Measurements from ENCODE around the gene KCTD15.

The KCTD15 gene

DNA sequence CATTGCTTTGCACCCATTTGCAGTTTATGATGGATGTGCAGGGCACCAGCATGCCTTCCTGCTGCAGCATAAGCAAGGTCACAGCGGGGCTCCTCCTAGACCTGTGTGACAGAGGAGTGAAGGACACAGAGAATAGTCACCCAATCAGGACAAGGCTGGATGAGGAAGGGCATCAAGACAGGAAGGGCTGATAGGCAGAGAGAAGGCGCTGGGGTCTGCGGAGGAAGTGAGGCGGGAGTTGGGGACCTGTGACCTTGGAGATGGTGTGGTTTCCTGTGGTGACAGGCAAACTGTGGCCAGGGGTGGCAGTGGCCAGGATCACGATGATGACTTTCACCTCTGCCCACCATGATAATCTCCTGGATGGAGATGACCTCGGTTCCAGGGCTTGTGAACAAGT is 16.4 kb upstream of the KCTD15 start:
- TF ChIP-seq ZBTB7A (IDR thresholded peaks at IDR 0.05; ENCODE audit: low read depth) (no peak), CREB1 (IDR thresholded peaks at IDR 0.05; ENCODE audit: low read depth) (no peak), TCF12 (IDR thresholded peaks at IDR 0.05; ENCODE audit: low read depth) (no peak), RAD21 (IDR thresholded peaks at IDR 0.05; ENCODE audit: low read depth) (no peak)

DNA sequence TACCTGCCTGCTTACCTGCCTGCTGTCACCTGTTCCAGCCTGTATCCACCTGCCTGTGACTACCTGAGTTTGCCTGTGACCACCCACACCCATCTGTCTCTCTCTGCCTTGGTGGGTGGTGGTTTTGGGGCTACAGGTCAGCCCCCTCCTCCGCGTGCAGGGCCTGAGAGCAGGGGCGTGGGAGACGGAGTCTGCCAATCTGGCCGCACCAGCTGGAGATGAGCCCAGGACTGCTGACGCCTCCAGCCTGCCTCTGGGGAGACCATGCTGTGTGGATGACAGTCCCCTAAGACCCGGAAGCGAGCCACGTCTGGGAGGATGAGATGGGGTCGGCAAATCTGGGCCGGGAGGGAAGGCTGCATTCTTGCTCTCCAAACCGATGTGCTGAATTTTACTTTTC is 15.9 kb upstream of the KCTD15 start:
- TF ChIP-seq, protein P1, sequence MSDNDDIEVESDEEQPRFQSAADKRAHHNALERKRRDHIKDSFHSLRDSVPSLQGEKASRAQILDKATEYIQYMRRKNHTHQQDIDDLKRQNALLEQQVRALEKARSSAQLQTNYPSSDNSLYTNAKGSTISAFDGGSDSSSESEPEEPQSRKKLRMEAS (IDR thresholded peaks at IDR 0.05), result no peak

DNA sequence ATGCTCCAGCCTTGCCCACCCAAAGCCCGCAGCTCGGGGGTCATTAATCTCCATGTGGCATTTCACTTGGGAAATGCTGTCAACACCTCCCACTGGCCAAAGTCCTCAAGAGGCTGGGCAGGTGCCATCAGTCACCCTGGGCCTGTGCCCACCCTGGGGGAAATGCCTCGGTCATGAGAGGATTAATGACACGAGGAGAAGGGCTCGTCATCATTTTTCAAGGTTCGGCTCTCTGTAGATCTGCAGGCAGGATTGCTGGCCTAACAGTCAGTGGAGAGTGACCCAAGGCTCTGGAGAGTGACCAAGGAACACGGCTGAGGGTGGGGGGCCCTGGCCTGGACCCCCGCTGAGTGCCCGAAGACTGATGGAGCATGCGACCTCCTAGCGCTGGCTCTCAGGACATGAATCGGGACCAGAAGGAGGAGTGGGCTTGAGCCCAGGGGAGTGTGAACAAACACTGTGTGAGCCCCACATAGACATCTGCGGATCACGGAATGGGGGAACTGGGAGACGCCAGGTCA is 15.2 kb upstream of the KCTD15 start:
- no peak for TF ChIP-seq NFIC (IDR thresholded peaks at IDR 0.05)
- no peak for TF ChIP-seq ZBTB7A (IDR thresholded peaks at IDR 0.05; ENCODE audit: low read depth)
- no peak for TF ChIP-seq TEAD4 (IDR thresholded peaks at IDR 0.05)
- no peak for TF ChIP-seq TAF1 (IDR thresholded peaks at IDR 0.05; ENCODE audit: low read depth)
- TF ChIP-seq, protein P2, sequence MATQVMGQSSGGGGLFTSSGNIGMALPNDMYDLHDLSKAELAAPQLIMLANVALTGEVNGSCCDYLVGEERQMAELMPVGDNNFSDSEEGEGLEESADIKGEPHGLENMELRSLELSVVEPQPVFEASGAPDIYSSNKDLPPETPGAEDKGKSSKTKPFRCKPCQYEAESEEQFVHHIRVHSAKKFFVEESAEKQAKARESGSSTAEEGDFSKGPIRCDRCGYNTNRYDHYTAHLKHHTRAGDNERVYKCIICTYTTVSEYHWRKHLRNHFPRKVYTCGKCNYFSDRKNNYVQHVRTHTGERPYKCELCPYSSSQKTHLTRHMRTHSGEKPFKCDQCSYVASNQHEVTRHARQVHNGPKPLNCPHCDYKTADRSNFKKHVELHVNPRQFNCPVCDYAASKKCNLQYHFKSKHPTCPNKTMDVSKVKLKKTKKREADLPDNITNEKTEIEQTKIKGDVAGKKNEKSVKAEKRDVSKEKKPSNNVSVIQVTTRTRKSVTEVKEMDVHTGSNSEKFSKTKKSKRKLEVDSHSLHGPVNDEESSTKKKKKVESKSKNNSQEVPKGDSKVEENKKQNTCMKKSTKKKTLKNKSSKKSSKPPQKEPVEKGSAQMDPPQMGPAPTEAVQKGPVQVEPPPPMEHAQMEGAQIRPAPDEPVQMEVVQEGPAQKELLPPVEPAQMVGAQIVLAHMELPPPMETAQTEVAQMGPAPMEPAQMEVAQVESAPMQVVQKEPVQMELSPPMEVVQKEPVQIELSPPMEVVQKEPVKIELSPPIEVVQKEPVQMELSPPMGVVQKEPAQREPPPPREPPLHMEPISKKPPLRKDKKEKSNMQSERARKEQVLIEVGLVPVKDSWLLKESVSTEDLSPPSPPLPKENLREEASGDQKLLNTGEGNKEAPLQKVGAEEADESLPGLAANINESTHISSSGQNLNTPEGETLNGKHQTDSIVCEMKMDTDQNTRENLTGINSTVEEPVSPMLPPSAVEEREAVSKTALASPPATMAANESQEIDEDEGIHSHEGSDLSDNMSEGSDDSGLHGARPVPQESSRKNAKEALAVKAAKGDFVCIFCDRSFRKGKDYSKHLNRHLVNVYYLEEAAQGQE (IDR thresholded peaks at IDR 0.05; ENCODE audit: low read depth), result no peak

DNA sequence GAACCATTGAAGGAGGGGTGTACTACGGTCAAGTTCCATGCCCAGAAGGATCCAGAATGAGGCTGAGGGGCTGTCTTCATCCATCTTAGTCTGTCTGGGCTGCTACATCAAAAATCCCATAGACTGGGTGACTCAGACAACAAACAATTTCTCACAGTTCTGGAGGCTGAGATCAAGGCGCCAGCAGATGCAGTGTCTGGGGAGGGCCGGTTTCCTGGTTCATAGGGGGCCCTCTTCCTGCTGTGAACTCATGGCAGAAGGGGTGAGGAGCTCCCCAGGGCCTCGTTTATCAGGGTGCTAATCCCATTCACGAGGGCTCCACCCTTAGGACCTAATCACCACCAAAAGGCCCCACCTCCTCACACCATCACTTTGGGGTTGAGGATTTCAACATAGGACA is 14.7 kb upstream of the KCTD15 start:
- TF ChIP-seq RAD21 (IDR thresholded peaks at IDR 0.05; ENCODE audit: low read depth) (no peak), YY1 (IDR thresholded peaks at IDR 0.05; ENCODE audit: low read depth) (no peak), EGR1 (IDR thresholded peaks at IDR 0.05) (no peak), CREB1 (IDR thresholded peaks at IDR 0.05; ENCODE audit: low read depth) (no peak), EP300 (IDR thresholded peaks at IDR 0.05; ENCODE audit: borderline replicate concordance) (no peak), CEBPB (IDR thresholded peaks at IDR 0.05) (no peak), ZBTB7A (IDR thresholded peaks at IDR 0.05; ENCODE audit: low read depth) (no peak), TAF1 (IDR thresholded peaks at IDR 0.05; ENCODE audit: low read depth) (no peak), FOXM1 (IDR thresholded peaks at IDR 0.05; ENCODE audit: borderline replicate concordance, low read depth) (no peak), TCF12 (IDR thresholded peaks at IDR 0.05; ENCODE audit: low read depth) (no peak), NFIC (IDR thresholded peaks at IDR 0.05) (no peak), TEAD4 (IDR thresholded peaks at IDR 0.05) (no peak)
- TF ChIP-seq, protein P3, sequence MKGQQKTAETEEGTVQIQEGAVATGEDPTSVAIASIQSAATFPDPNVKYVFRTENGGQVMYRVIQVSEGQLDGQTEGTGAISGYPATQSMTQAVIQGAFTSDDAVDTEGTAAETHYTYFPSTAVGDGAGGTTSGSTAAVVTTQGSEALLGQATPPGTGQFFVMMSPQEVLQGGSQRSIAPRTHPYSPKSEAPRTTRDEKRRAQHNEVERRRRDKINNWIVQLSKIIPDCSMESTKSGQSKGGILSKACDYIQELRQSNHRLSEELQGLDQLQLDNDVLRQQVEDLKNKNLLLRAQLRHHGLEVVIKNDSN (IDR thresholded peaks at IDR 0.05), result no peak
- TF ChIP-seq, protein P1 (IDR thresholded peaks at IDR 0.05), result no peak
- TF ChIP-seq, protein P2 (IDR thresholded peaks at IDR 0.05; ENCODE audit: low read depth), result no peak

DNA sequence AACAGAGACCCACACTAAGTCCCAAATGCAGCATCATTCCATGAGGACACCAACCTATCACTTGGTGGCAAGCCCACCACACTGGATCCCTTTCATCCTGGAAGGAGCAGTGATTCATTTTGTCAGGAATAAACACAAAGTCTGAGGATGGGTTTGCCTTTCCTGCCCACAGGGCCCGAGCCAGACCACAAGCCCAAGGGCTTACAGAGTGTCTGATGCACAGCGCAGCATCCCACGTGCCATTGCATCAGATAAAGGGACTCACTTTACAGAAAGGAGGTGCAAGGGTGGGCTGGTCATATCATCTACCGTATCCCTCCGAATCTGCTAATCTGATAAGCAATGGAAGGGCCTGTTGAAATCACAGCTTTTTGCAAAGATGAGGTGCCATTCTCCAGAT is 12.2 kb upstream of the KCTD15 start:
- TF ChIP-seq TAF1 (IDR thresholded peaks at IDR 0.05; ENCODE audit: low read depth) (no peak), EGR1 (IDR thresholded peaks at IDR 0.05) (no peak), TEAD4 (IDR thresholded peaks at IDR 0.05) (no peak), NFIC (IDR thresholded peaks at IDR 0.05) (no peak), ZBTB7A (IDR thresholded peaks at IDR 0.05; ENCODE audit: low read depth) (no peak), TCF12 (IDR thresholded peaks at IDR 0.05; ENCODE audit: low read depth) (no peak), CEBPB (IDR thresholded peaks at IDR 0.05) (no peak), RAD21 (IDR thresholded peaks at IDR 0.05; ENCODE audit: low read depth) (no peak), YY1 (IDR thresholded peaks at IDR 0.05; ENCODE audit: low read depth) (no peak), EP300 (IDR thresholded peaks at IDR 0.05; ENCODE audit: borderline replicate concordance) (no peak), FOXM1 (IDR thresholded peaks at IDR 0.05; ENCODE audit: borderline replicate concordance, low read depth) (no peak), CREB1 (IDR thresholded peaks at IDR 0.05; ENCODE audit: low read depth) (no peak)
- TF ChIP-seq, protein P2 (IDR thresholded peaks at IDR 0.05; ENCODE audit: low read depth), result no peak
- TF ChIP-seq, protein P1 (IDR thresholded peaks at IDR 0.05), result no peak
- TF ChIP-seq, protein P3 (IDR thresholded peaks at IDR 0.05), result no peak
